HG03521 (cell line): ENCODE results near the gene COMMD4.
A peak's percentile ranks its signal among the peaks of the same experiment; 100 is the strongest.
"Not testable (repeated sequence)": the region's sequence is repeated elsewhere in the genome, so short reads cannot be mapped to it uniquely, and the experiment has no call there.

Source experiments
- ATAC-seq: cut with Tn5 transposase; IDR thresholded peaks from one replicate; pipeline ENCODE4 v1.9.1; 2021; ENCODE audit warnings: mild to moderate bottlenecking, moderate library complexity; ENCODE audit not compliant: unreplicated experiment

The COMMD4 gene

GRCh38 chr15:75335705-75336355 lies at the start of gene COMMD4:
COMMD4 (plus strand) TSS chr15:75336063; CDS start chr15:75336090, 27 bp downstream.
- no peak for ATAC-seq

- ATAC-seq = not testable (repeated sequence)
Measured at GRCh38 chr15:75293660-75294059, 42.2 kb upstream of the COMMD4 start.

- peak; percentile 46 for ATAC-seq
Measured at GRCh38 chr15:75298541-75299310, 37.1 kb upstream of the COMMD4 start.

- ATAC-seq = peak; percentile 48
Measured at GRCh38 chr15:75299311-75299688, 36.6 kb upstream of the COMMD4 start.

GRCh38 chr15:75300026-75300425 lies 35.8 kb upstream of the COMMD4 start:
- ATAC-seq = not testable (repeated sequence)

GRCh38 chr15:75302318-75302717 lies 33.5 kb upstream of the COMMD4 start:
- ATAC-seq = no peak

GRCh38 chr15:75302753-75303152 lies 33.1 kb upstream of the COMMD4 start:
- ATAC-seq = not testable (repeated sequence)

- ATAC-seq = no peak
Measured at GRCh38 chr15:75306188-75306587, 29.7 kb upstream of the COMMD4 start.

- no peak for ATAC-seq
Measured at GRCh38 chr15:75307778-75308390, 28.0 kb upstream of the COMMD4 start.

GRCh38 chr15:75309711-75310110 lies 26.2 kb upstream of the COMMD4 start:
- no peak for ATAC-seq

- ATAC-seq = not testable (repeated sequence)
Measured at GRCh38 chr15:75312548-75312947, 23.3 kb upstream of the COMMD4 start.

GRCh38 chr15:75313116-75313845 lies 22.6 kb upstream of the COMMD4 start:
- no peak for ATAC-seq

- no peak for ATAC-seq
Measured at GRCh38 chr15:75314552-75315290, 21.1 kb upstream of the COMMD4 start.

GRCh38 chr15:75319231-75319897 lies 16.5 kb upstream of the COMMD4 start:
- not testable (repeated sequence) for ATAC-seq

GRCh38 chr15:75321711-75322110 lies 14.2 kb upstream of the COMMD4 start:
- no peak for ATAC-seq

GRCh38 chr15:75325922-75326321 lies 9.9 kb upstream of the COMMD4 start:
- ATAC-seq = no peak

GRCh38 chr15:75327005-75327404 lies 8.9 kb upstream of the COMMD4 start:
- no peak for ATAC-seq

- ATAC-seq = no peak
Measured at GRCh38 chr15:75327491-75327890, 8.4 kb upstream of the COMMD4 start.

- ATAC-seq = no peak
Measured at GRCh38 chr15:75328493-75329314, 7.2 kb upstream of the COMMD4 start.
